ENCODE data around the gene CPED1. TPM values are rescaled to one million over a fixed set of nuclear protein-coding genes. Genes with fewer than 3 reads are reported as not detected.

The CPED1 gene
- total and polyA plus RNA-seq, 2 donors (not counting 1 experiment from before 2014, with no cell fraction given), result 70.2 to 196 TPM

GRCh38 chr7:121344497-121344896, 356.0 kb downstream of the CPED1 start:
- Histone ChIP-seq H3K27me3 (ENCODE audit: control insufficient read depth, insufficient read depth, low read length) (no peaks in the 10 kb centered on the region), H2AFZ (ENCODE audit: low read length) (no peak overlapping the region), H3K4me1 (ENCODE audit: control insufficient read depth, extremely low read depth, insufficient read depth, low read length) (no peaks in the 10 kb centered on the region), H3K4me2 (ENCODE audit: extremely low read depth, insufficient read depth, low read length) (no peak overlapping the region), H3K79me2 (ENCODE audit: control insufficient read depth, insufficient read depth, low read length) (no peaks in the 10 kb centered on the region), H4K20me1 (ENCODE audit: control insufficient read depth, extremely low read depth, insufficient read depth, low read length) (no peaks in the 10 kb centered on the region), H3K4me3 (replicated peaks in 1 of 4; ENCODE audit: control extremely low read depth in 1 of 4, insufficient read depth in 1 of 4, low read depth in 3 of 4, low read length in 4 of 4) (no peak overlapping the region), H3K27ac (ENCODE audit: insufficient read depth, low read length) (no peak overlapping the region), H3K9me3 (ENCODE audit: control insufficient read depth, insufficient read depth, low read depth, low read length) (no peaks in the 10 kb centered on the region), H3K36me3 (ENCODE audit: control insufficient read depth, insufficient read depth, low read length) (no peaks in the 10 kb centered on the region), H3K9ac (ENCODE audit: insufficient read depth, low read length) (no peak overlapping the region)
- TF ChIP-seq CTCF (conservative IDR thresholded peaks at IDR 0.05 in 1 of 2, IDR thresholded peaks at IDR 0.05 in 1 of 2; ENCODE audit: low read depth in 1 of 2, low read length in 2 of 2) (no peak), EZH2 (IDR thresholded peaks at IDR 0.05; ENCODE audit: low read length, missing control alignments) (no peak)
- no peak for DNase-seq (ENCODE audit: low read depth in 2 of 2)

Other genes starting within 250 kb of the CPED1 start
- gene TSPAN12, start 130.6 kb upstream of the CPED1 start, total RNA-seq, result 1.5 and 1.7 TPM in 2 replicates
- 0.44 and 2.7 TPM in 2 replicates for gene TSPAN12, start 130.6 kb upstream of the CPED1 start, polyA plus RNA-seq
- 13.1 and 17.5 TPM in 2 replicates for gene ING3, start 37.9 kb upstream of the CPED1 start, total RNA-seq
- gene ING3, start 37.9 kb upstream of the CPED1 start, polyA plus RNA-seq, result 14.5 and 16.6 TPM in 2 replicates

Data from fibroblast of lung (primary cell).